Endothelial cell of umbilical vein (primary cell): ENCODE measurements around the gene CNTRL. TPM values are rescaled to one million over a fixed set of nuclear protein-coding genes. Genes with fewer than 3 reads are reported as not detected.

Source experiments
- BruUV-seq: library from RNA; stranded (reverse); fragments of 400-500 nt; replicated peaks from 2 replicates; lab custom pipeline; 2021; lab: Mats Ljungman, UMichigan
- CTCF ChIA-PET: fragments of 300-600, 350-600 bp; sonication (Branson Sonifier 250); formaldehyde crosslinking; loops from one replicate; lab custom pipeline; 2021; ENCODE audit warnings: antibody characterized with exemption, inconsistent platforms; lab: Charles Lee
- POLR2A ChIA-PET: fragments of 300-600, 350-600 bp; sonication (Branson Sonifier 250); formaldehyde crosslinking; loops from one replicate; lab custom pipeline; 2021; ENCODE audit warnings: antibody characterized with exemption, inconsistent platforms; lab: Charles Lee
- DNase-seq: peaks from one replicate; pipeline ENCODE4 v3.0.0-alpha.2; 2011; ENCODE audit warnings: low read depth, low spot score
- FAIRE-seq: peaks from 2 replicates; lab custom pipeline; 2011; peaks lifted over from hg19 to GRCh38; lab: Jason Lieb, UNC
- H2AFZ ChIP-seq: 2 replicates; pipeline ENCODE4 v1.6.0; 2012; ENCODE audit warnings: low read depth, low read length, control low read depth, inconsistent platforms
- H3K27ac ChIP-seq: 2 replicates; pipeline ENCODE4 v1.5.1; 2011; ENCODE audit warnings: low read depth, mild to moderate bottlenecking, control low read depth, low read length, moderate library complexity; ENCODE audit not compliant: insufficient read depth
- H3K27me3 ChIP-seq, 2 experiments: 2 replicates each; pipeline versions ENCODE4 v1.6.0 to v1.6.1; 2011; ENCODE audit warnings: low read length in 2 of 2, mixed read lengths in 1 of 2; ENCODE audit not compliant: control insufficient read depth in 2 of 2, insufficient read depth in 2 of 2
- H3K36me3 ChIP-seq, 2 experiments: 2 replicates in 1 of 2; 3 replicates in 1 of 2; pipeline ENCODE4 v1.5.1; 2011; ENCODE audit warnings: low read length in 2 of 2, mild to moderate bottlenecking in 1 of 2, moderate library complexity in 1 of 2; ENCODE audit not compliant: control insufficient read depth in 2 of 2, insufficient read depth in 2 of 2; ENCODE audit errors: extremely low read depth in 1 of 2
- H3K4me1 ChIP-seq: 3 replicates; pipeline ENCODE4 v1.5.1; 2011; ENCODE audit warnings: mild to moderate bottlenecking, low read length; ENCODE audit not compliant: control insufficient read depth, insufficient read depth; ENCODE audit errors: extremely low read depth
- H3K4me2 ChIP-seq: 2 replicates; pipeline ENCODE4 v1.6.1; 2011; ENCODE audit warnings: low read length, control low read depth, mixed read lengths; ENCODE audit not compliant: insufficient read depth
- H3K4me3 ChIP-seq, 3 experiments: fragments of 200-600 bp in 1 of 3; sonication (generic), shearing (Covaris generic) in 1 of 3; replicated peaks in 1 of 3; 2 replicates each; pipeline ENCODE4 v1.5.1; 2011 to 2016; ENCODE audit warnings: control low read depth in 3 of 3, low read length in 3 of 3, mild to moderate bottlenecking in 2 of 3, inconsistent platforms in 1 of 3, low read depth in 1 of 3, moderate library complexity in 1 of 3; ENCODE audit not compliant: insufficient read depth in 1 of 3
- H3K79me2 ChIP-seq: 2 replicates; pipeline ENCODE4 v1.6.0; 2012; ENCODE audit warnings: low read length, inconsistent platforms; ENCODE audit not compliant: control insufficient read depth, insufficient read depth
- H3K9ac ChIP-seq: replicated peaks from 2 replicates; pipeline ENCODE3; 2011; ENCODE audit warnings: low read length, control low read depth; ENCODE audit not compliant: insufficient read depth; ENCODE audit errors: extremely low read depth
- H3K9me1 ChIP-seq: replicated peaks from 3 replicates; pipeline ENCODE4 v1.6.0; 2011; ENCODE audit warnings: mild to moderate bottlenecking, low read length; ENCODE audit not compliant: control insufficient read depth, insufficient read depth; ENCODE audit errors: extremely low read depth
- H3K9me3 ChIP-seq: replicated peaks from 2 replicates; pipeline ENCODE4 v1.5.1; 2012; ENCODE audit warnings: low read length, inconsistent platforms; ENCODE audit not compliant: control insufficient read depth, insufficient read depth
- H4K20me1 ChIP-seq: replicated peaks from 2 replicates; pipeline ENCODE3; 2011; ENCODE audit warnings: mild to moderate bottlenecking, low read length; ENCODE audit not compliant: control insufficient read depth, insufficient read depth; ENCODE audit errors: extremely low read depth
- EZH2 ChIP-seq: IDR thresholded peaks from 2 replicates; pipeline ENCODE4 v1.6.1; 2012; ENCODE audit warnings: borderline replicate concordance, low read depth, mild to moderate bottlenecking, moderate library complexity, low read length, inconsistent platforms; ENCODE audit not compliant: severe bottlenecking
- FOS ChIP-seq: IDR thresholded peaks from 2 replicates; pipeline ENCODE4 v1.6.1; 2011; ENCODE audit warnings: mild to moderate bottlenecking, low read length, moderate library complexity, borderline replicate concordance; ENCODE audit not compliant: insufficient read depth
- GATA2 ChIP-seq: IDR thresholded peaks from 2 replicates; pipeline ENCODE4 v1.7.0; 2011; ENCODE audit warnings: low read depth, mild to moderate bottlenecking, moderate library complexity, mixed read lengths, low read length; ENCODE audit not compliant: insufficient read length, insufficient read depth
- JUN ChIP-seq: IDR thresholded peaks from 2 replicates; pipeline ENCODE4 v1.6.1; 2011; ENCODE audit warnings: borderline replicate concordance, low read depth; ENCODE audit not compliant: insufficient read length, insufficient read depth
- MYC ChIP-seq: IDR thresholded peaks from one replicate; pipeline ENCODE4 v1.6.1; 2011; ENCODE audit warnings: mild to moderate bottlenecking, low read depth, low read length
- POLR2A ChIP-seq: IDR thresholded peaks from 2 replicates; pipeline ENCODE4 v1.6.1; 2012; ENCODE audit warnings: low read depth, mild to moderate bottlenecking, control low read depth, low read length
- POLR2AphosphoS5 ChIP-seq: IDR thresholded peaks from 2 replicates; pipeline ENCODE4 v1.6.1; 2012; ENCODE audit warnings: low read depth, mild to moderate bottlenecking, control low read depth, low read length, moderate library complexity; ENCODE audit not compliant: insufficient read depth
- dilution Hi-C: fragments of 300-500 bp; cut with MboI; formaldehyde crosslinking; loops from one replicate; pipeline ENCODE4 v1.15.0; 2019; ENCODE audit warnings: low sequenced_read_pairs; ENCODE audit not compliant: extremely low pct_ligation_motif_present
- intact Hi-C: fragments of 100-400 bp; cut with micrococcal nuclease; formaldehyde crosslinking; loops from one replicate; pipeline ENCODE4 v1.10.0; 2022
- polyA plus RNA-seq, 4 experiments: library from polyadenylated mRNA; depleted of rRNA in 3 of 4; stranded (reverse) in 3 of 4; unstranded in 1 of 4; fragments of >200 nt; gene quantifications; 2 replicates each; pipeline versions ENCODE4 v1.2.1 to v1.2.3, GENCODE V29; 2011 to 2012; ENCODE audit warnings: missing spikeins in 1 of 4
- total RNA-seq: library from RNA; stranded (reverse); gene quantifications from 2 replicates; pipeline ENCODE4 v1.2.3, GENCODE V29; 2021
- TF ChIP-seq, protein P1 (sequence below), 2 donors: IDR thresholded peaks; 1 replicate in 1 of 2; 2 replicates in 1 of 2; pipeline ENCODE4 v1.5.1; 2011; ENCODE audit warnings: low read length in 2 of 2, mild to moderate bottlenecking in 2 of 2, moderate library complexity in 2 of 2, control low read depth in 1 of 2, inconsistent platforms in 1 of 2, low read depth in 1 of 2; ENCODE audit not compliant: insufficient read depth in 1 of 2; ENCODE audit errors: extremely low read depth in 1 of 2
- TF ChIP-seq, protein P2 (sequence below): IDR thresholded peaks from 2 replicates; pipeline ENCODE4 v1.6.1; 2011; ENCODE audit not compliant: insufficient read depth, insufficient read length

Gene CNTRL
- total and polyA plus RNA-seq, 2 donors (not counting 3 experiments of a cell fraction or from before 2014, with no cell fraction given), result 6.1 to 21.8 TPM

DNA sequence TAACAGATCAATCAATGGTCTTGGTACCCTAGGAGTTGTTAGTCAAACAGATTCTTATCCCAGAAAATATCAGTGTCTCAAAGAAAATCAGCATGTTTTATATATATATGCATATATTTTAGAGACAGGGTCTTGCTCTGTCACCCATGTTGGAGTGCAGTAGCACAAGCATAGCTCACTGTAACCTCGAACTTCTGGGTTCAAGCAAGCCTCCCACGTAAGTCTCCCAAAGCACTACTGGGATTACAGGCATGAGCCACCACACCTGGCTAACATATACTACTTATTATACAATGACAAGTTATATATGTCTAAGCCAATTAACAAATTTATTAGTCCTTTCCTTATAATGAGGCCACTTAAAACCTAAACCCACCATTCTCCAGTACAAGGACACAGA lies 116.5 kb downstream of the CNTRL start:
- Histone ChIP-seq H2AFZ (no peak overlapping the region), H3K27ac (no peak overlapping the region), H3K9me1 (peaks cover 5% of the 10 kb centered on the region), H3K9ac (no peak overlapping the region), H3K4me3 (no peak overlapping the region), H3K4me2 (no peak overlapping the region), H3K9me3 (no peaks in the 10 kb centered on the region), H3K36me3 (peaks cover 0 to 4% of the 10 kb centered on the region in 2 experiments), H3K4me1 (peaks cover 17% of the 10 kb centered on the region), H3K27me3 (no peaks in the 10 kb centered on the region), H3K79me2 (peaks cover 98% of the 10 kb centered on the region), H4K20me1 (peaks cover 38% of the 10 kb centered on the region)
- TF ChIP-seq, protein P1, sequence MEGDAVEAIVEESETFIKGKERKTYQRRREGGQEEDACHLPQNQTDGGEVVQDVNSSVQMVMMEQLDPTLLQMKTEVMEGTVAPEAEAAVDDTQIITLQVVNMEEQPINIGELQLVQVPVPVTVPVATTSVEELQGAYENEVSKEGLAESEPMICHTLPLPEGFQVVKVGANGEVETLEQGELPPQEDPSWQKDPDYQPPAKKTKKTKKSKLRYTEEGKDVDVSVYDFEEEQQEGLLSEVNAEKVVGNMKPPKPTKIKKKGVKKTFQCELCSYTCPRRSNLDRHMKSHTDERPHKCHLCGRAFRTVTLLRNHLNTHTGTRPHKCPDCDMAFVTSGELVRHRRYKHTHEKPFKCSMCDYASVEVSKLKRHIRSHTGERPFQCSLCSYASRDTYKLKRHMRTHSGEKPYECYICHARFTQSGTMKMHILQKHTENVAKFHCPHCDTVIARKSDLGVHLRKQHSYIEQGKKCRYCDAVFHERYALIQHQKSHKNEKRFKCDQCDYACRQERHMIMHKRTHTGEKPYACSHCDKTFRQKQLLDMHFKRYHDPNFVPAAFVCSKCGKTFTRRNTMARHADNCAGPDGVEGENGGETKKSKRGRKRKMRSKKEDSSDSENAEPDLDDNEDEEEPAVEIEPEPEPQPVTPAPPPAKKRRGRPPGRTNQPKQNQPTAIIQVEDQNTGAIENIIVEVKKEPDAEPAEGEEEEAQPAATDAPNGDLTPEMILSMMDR (IDR thresholded peaks at IDR 0.05; ENCODE audit: extremely low read depth in 1 of 2, insufficient read depth in 1 of 2, low read depth in 1 of 2, low read length in 2 of 2), result no peak
- TF ChIP-seq GATA2, result no peak
- no peak for TF ChIP-seq FOS
- TF ChIP-seq JUN, result no peak
- TF ChIP-seq EZH2, result no peak
- TF ChIP-seq POLR2A, result no peak
- TF ChIP-seq POLR2AphosphoS5, result no peak
- TF ChIP-seq MYC, result no peak
- TF ChIP-seq, protein P2, sequence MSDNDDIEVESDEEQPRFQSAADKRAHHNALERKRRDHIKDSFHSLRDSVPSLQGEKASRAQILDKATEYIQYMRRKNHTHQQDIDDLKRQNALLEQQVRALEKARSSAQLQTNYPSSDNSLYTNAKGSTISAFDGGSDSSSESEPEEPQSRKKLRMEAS, result no peak
- dilution Hi-C loops (no loop called here), intact Hi-C loops (no loop called here)
- POLR2A ChIA-PET, result no interaction called here
- no peak for FAIRE-seq
- CTCF ChIA-PET, result interaction anchor here (2.1 kb wide), 2 partner anchors 8 to 22 kb away, joined by 4 to 6 read pairs; no protein-coding TSS in a partner anchor
- no TSS peak for BruUV-seq
- no peak for DNase-seq
